HG02943 (cell line): ENCODE measurements around the gene JPH2.

Experiments used
- ATAC-seq: cut with Tn5 transposase; IDR thresholded peaks from one replicate; pipeline ENCODE4 v1.9.1; 2021; ENCODE audit warnings: mild to moderate bottlenecking, low read depth, moderate library complexity; ENCODE audit not compliant: unreplicated experiment

Gene JPH2

GRCh38 chr20:44166008-44166407, 21.0 kb downstream of the JPH2 start:
- ATAC-seq, result no peak

DNA sequence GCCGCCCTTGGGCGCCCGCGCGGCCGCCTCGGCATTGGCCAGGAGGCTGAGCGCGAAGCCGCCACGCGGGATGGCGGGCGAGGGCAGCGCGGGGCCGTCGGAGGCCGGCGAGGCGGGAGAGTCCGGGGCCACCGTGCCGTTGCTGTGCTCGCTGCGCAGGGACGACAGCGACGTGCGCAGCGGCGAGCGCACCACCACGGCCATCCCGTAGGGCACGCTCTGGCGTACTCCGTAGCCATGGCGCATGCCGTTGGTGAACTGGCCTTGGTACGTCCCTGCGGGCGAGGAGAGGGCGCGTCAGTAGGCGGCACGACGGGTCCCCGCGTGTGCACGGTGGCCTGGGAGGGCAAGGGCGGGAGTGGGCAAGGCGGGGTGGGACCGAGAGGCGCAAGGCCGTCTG, 26.9 kb downstream of the JPH2 start:
- ATAC-seq, result no peak

DNA sequence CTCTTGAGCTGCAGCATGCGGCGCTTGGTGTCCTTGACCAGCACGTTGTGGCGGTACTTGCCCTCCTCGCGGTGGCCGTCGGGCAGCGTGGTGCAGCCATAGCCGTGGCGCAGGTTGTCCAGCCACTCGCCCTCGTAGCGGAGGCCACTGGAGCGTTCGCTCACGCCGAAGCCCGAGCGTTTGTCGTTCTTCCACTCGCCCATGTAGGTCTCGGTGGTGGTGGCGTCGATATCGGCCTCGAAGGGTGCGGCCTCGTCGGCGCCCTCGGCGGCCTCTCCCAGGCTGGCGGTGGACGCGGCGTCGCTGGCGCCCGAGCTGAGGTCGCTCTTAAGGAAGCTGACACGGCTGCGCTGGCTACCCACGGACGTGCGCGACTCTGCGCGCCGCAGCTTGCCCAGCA, 27.3 kb downstream of the JPH2 start:
- no peak for ATAC-seq

GRCh38 chr20:44159125-44159524, 27.9 kb downstream of the JPH2 start:
- ATAC-seq, result no peak

GRCh38 chr20:44157061-44157460, 29.9 kb downstream of the JPH2 start:
- no peak for ATAC-seq

- ATAC-seq, result no peak
Observed at GRCh38 chr20:44154521-44155001, 32.4 kb downstream of the JPH2 start.

GRCh38 chr20:44153636-44154043, 33.3 kb downstream of the JPH2 start:
- no peak for ATAC-seq

GRCh38 chr20:44151621-44152416, 35.2 kb downstream of the JPH2 start:
- ATAC-seq, result no peak

DNA sequence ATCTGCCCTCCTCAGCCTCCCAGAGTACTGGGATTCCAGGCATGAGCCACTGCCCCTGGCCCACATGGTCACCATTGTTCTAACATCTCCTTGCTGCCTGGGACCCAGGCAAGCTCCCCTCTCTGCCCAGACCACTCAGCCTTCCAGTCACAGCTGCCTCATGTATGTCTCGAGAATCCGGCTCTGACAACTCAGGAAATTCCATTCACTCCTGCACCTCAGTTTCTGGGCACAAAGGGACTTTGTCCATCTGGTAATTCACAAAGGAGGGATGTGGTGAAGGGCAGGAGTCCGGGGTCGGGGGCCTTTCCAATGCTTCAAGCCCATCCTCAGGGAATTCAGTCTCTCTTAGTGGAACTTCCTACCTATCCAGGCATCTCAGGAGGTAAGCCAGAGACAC, 40.7 kb downstream of the JPH2 start:
- ATAC-seq, result no peak

DNA sequence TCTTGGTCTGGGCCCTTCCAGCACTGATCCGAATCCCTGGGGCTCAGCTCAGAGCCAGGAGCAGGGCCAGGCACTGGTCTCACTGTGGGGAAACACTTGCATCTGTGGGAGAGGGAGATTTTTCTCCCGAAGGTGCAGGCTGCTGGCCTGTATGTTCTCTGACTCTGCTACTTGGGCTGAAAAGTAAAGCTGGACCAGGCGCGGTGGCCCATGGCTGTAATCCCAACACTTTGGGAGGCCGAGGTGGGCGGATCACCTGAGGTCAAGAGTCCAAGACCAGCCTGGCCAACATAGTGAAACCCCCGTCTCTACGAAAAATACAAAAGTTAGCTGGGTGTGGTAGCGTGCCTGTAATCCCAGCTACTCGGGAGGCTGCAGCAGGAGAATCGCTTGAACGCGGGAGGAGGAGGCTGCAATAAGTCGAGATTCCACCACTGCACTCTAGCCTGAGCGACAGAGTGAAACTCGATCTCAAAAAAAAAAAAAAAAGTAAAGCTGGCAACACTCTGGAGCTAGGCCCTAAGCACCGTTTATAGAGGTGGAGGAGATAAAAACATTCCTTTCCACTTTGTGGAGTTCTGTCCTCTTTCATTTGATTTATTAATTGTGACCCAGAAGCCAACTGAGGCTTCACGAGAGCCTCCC, 41.7 kb downstream of the JPH2 start:
- ATAC-seq, result no peak

GRCh38 chr20:44143936-44144335, 43.1 kb downstream of the JPH2 start:
- ATAC-seq, result no peak

- ATAC-seq, result no peak
Observed at GRCh38 chr20:44142413-44142812, 44.6 kb downstream of the JPH2 start.

- no peak for ATAC-seq
Observed at GRCh38 chr20:44141873-44142272, 45.1 kb downstream of the JPH2 start.

GRCh38 chr20:44138867-44139266, 48.1 kb downstream of the JPH2 start:
- ATAC-seq, result no peak

GRCh38 chr20:44137266-44137801, 49.7 kb downstream of the JPH2 start:
- no peak for ATAC-seq

DNA sequence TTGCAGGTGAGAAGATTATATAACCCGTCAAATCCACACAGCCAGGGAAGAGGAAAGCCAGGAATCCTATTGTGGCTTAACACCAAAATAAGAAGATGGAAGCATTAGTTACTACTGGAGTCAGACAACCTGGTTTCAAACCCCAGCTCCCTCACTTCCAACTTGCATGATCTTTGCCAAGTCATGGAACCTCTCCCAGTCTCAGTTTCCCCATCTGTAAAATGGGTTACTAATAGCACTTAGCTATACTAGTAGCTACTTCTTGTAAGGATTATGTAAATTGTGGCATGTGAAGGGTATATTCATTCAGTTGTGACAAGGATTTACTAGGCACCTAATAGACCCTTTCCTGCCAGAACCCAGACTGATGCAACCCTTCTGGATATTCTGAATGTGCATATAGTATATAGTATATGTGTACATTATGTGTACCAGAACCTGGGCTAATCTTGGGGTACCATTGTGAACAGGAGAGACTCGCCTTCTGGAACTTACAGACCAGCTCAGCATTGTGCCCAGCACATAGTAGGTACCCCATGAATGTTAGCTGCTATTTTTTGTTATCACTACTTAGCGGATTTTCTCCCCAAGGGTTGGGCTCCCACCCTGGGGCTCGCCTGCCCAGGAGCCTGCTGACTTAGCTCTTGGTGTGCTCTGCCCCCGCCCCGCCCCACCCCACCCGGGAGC, 50.3 kb downstream of the JPH2 start:
- no peak for ATAC-seq

DNA sequence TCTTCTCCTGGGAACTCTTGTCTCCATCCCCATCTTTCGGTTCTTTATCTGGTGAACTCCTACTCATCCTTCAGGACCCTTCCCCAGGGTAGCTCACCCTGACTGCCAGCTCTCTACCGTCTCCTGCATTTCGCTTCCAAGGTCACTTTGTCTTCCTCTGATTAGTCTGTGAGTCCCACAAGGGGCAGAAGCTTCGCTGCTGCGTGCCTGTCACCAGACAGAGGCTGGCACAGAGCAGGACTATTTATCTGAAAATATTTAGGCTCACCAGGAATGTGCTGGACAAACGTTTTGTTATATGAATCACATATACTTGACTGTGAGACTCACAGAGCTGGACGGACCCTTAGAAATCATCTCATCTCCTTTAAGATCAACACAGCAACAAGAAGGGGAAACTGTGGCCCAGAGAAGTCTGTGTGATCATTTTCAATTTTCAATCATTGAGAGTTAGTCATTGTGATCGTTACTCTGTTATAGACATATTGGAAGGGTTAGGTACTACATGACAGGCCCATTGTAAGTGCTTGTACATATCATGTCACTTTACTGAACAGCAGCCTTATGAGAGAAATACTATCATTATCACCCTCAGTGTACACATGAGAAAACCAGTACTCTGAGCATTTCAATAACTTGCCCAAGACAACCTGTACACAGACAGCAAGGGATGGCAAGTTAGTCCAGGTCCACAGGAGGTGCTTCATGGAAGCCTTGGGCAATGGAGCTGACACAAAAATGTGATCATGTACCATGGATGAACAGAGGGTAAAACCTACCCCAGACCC, 51.4 kb downstream of the JPH2 start:
- ATAC-seq, result no peak

DNA sequence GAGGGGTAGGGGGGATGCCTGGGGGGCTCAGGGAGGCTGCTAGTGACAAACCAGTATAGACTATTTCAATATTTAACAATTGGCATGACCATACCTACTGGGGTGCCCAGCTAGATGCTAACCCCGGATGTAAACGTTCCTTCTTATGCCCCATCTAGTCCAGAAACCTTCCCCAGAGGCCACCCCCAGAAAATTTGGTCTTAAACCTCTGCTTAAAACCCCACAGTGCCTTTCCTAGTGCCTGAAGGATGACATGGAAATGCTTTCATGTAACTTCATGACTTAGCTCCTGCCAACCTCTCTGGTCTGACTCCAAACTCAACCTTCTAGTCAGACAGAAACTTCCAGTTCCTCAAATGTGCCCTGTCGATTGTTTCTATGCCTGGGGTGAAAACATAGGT, 52.0 kb downstream of the JPH2 start:
- no peak for ATAC-seq

DNA sequence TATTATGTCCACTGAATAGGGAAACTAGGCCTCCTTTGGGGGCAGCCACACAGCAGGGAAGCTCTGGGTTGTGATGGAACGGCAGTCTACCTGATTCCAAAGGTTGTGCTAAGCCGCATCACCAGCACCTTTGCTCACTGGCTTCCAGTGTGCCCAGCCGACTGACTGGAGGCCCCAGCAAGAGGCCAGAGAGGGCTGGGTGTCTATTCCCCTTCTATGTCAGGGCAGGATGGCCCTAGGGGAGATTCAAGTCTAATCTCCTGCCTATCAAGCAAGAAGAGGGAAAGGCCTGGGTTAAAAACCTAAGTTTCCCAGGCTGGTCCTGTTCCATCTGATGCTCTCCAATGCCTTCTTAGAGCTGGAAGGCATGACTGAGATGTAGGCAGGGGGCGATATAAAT, 53.6 kb downstream of the JPH2 start:
- ATAC-seq, result no peak

- no peak for ATAC-seq
Observed at GRCh38 chr20:44131704-44132103, 55.3 kb downstream of the JPH2 start.
